ENCODE results near the gene NCK1.

NCK1 gene

GRCh38 chr3:136908297-136908696, 46.3 kb downstream of the NCK1 start:
- no peak for DNase-seq (ENCODE audit: low read depth)

DNA sequence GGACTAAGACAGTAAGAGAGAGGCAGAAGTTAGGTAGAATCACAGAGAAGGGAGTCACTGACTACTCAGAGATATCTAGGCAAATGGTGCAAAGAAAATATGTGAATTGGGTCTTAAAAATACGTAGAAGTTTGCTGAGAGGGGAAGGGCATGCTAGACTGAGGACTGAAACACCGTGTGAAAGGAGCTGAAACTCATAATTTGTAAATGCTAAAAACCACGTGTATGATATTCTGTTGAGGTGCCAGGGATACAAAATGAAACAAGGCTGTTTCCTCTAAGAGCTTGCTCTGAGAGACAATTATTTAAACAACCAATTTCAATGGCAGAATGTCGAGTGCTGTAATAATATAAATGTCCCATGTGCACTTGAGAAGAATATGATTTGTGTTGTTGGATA, 47.2 kb downstream of the NCK1 start:
- no peak for DNase-seq (ENCODE audit: low read depth)

DNA sequence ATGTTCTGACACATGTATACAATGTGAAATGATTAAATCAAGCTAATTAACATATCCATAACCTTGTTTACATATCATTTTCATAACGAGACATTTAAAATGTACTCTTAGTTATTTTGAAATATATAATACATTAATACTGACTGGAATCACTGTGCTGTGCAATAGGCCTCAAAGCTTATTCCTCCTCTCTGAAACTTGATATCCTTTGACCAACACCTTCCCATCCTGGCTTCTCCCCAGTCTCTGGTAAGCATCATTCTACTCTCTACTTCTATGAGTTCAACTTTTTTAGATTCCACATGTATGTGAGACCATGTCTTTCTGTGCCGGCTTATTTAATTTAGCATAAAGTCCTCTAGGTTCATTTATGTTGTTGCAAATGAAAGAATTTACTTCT, 48.7 kb downstream of the NCK1 start:
- no peak for DNase-seq (ENCODE audit: low read depth)

GRCh38 chr3:136913168-136913567, 51.2 kb downstream of the NCK1 start:
- no peak for DNase-seq (ENCODE audit: low read depth)

DNA sequence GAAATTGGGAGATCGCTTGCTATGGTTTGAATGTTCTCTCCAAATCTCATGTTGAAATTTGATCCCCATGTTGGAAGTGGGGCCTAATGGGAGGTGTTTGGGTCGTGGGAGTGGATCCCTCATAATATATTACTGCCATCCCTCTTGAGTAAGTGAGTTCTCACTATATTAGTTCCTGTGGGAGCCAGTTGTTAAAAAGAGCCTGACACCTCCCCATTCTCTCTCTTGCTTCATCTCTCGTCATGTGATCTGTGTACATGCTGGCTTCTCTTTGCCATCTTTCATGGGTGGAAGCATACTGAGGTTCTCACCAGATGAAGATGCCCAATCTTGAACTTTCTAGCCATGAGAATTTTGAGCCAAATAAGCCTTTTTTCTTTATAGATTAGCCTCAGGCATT, 52.7 kb downstream of the NCK1 start:
- no peak for DNase-seq (ENCODE audit: low read depth)

GRCh38 chr3:136916223-136916622, 54.2 kb downstream of the NCK1 start:
- no peak for DNase-seq (ENCODE audit: low read depth)

DNA sequence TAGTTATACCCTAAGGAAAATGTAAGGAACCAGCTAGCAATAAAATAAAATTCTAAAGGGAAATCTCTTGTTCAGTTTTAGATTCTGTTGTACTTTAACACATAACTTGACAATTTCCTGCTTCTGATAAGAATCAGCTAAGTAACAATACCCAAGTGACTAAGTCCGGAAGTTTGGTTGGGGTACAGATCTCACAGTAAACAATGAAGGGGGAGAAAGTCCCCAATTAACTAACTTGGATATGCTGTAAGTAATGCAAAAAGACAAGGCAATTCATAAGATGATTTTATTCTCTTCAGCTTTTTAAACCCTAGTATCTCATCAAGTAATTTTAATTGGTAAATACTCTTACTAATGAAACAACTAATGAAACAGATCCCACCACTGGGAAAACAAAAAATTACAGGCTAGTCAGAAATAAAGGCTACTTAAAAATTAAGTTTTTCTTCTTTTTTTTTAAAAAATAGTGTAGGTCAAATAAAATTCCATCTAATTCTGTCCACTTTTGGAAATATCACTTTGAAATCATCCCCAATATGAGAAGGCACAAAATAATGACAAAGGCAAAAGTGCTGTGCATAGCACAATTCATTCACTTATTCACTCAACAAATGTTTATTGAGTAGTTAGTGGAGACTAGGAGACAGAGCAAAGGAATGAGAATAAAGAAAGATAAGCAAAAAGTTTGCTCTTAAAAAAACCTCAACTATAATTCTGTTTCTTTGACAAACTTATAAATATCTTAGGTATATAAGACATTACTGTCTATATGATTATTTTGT, 58.0 kb downstream of the NCK1 start:
- no peak for DNase-seq (ENCODE audit: low read depth)

DNA sequence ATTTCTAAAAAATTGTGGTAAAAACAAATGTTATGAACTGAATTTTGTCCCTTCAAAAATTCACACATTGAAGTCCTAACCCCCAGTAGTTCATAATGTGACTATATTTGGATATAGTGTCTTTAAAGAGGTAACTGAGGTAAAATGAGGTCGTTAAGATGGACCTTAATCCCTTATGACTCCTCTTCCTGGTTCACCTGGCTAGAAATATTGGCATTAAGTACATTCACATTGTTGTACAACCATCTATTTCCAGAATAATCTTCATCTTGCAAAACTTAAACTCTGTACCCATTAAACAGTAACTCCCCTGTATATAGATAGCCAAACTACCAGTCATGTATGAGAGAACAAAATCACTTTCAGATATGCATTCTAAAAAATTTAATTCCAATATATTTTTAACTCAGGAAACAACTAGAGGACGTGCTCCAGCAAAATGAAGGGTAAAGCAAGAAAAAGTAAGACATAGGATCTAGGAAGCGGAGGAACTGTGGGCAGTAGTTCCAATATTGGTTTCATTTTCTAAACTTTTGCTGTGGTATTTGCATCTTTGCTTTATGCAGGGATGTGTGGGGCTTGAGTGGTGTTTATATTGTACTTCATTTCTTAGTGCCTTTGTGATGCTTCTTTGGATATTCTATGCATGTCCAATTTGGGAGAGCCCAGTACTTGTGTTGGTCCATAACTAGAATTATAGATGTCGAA, 59.0 kb downstream of the NCK1 start:
- DNase-seq (ENCODE audit: low read depth): no peak

- no peak for DNase-seq (ENCODE audit: low read depth)
Observed at GRCh38 chr3:136925425-136926190, 63.6 kb downstream of the NCK1 start.

- DNase-seq (ENCODE audit: low read depth): no peak
Observed at GRCh38 chr3:136928240-136928639, 66.2 kb downstream of the NCK1 start.

- no peak for DNase-seq (ENCODE audit: low read depth)
Observed at GRCh38 chr3:136929977-136930670, 68.1 kb downstream of the NCK1 start.

DNA sequence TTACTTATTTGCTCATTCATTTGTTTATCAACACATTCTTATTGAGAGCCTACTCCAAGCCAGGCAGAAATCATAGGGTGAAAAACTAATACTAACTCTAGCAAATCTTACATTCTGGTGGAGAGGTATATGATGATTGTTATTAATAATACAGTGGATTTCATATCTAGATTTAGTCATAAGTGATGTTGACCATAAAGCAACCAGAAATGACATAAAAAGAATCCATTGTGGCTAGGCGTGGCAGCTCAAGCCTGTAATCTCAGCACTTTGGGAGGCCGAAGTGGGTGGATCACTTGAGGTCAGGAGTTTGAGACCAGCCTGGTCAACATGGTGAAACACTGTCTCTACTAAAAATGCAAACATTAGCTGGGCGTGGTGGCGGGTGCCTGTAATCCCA, 69.6 kb downstream of the NCK1 start:
- no peak for DNase-seq (ENCODE audit: low read depth)

GRCh38 chr3:136932523-136932922, 70.5 kb downstream of the NCK1 start:
- DNase-seq (ENCODE audit: low read depth): no peak

- DNase-seq (ENCODE audit: low read depth): no peak
Observed at GRCh38 chr3:136932978-136933772, 71.2 kb downstream of the NCK1 start.

DNA sequence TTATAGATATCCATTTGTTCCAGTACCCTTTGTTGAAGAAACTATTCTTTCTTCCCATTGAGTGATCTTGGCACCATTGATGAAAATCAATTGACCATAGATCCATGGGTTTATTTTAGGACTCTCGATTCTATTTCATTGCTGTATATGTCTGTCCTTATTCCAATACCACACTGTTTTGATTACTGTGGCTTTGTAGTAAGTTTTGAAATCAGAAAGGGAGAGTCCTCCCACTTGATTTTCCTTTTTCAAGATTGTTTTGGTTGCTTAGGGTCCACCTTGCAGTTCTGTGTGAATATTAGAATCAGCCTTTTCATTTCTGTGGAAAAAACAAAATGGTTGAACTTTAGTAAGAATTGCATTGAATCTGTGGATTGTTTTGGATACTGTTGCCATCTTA, 75.2 kb downstream of the NCK1 start:
- no peak for DNase-seq (ENCODE audit: low read depth)

DNA sequence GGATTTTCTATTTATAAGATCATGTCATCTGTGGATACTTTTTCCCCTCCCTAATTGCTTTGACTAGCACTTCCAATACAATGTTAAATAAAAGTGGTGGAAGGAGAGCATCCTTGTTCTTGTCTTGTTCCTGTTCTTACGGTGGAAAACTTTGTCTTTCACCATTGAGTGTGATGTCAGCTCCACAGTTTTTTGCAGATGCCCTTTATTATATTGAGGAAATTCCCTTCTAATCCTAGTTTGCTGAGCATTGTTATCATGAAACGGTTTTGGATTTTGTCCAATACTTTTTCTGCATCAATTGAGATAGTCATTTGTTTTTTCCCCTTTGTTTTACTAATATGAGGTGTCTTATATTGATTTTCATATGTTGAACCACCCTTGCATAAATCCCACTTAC, 75.8 kb downstream of the NCK1 start:
- no peak for DNase-seq (ENCODE audit: low read depth)

- no peak for DNase-seq (ENCODE audit: low read depth)
Observed at GRCh38 chr3:136938334-136938733, 76.3 kb downstream of the NCK1 start.

GRCh38 chr3:136939489-136939888, 77.5 kb downstream of the NCK1 start:
- no peak for DNase-seq (ENCODE audit: low read depth)

- DNase-seq (ENCODE audit: low read depth): no peak
Observed at GRCh38 chr3:136942803-136943202, 80.8 kb downstream of the NCK1 start.

- DNase-seq (ENCODE audit: low read depth): no peak
Observed at GRCh38 chr3:136943436-136943835, 81.4 kb downstream of the NCK1 start.

GRCh38 chr3:136946978-136947377, 85.0 kb downstream of the NCK1 start:
- DNase-seq (ENCODE audit: low read depth): no peak

- DNase-seq (ENCODE audit: low read depth): no peak
Observed at GRCh38 chr3:136947477-136947876, 85.5 kb downstream of the NCK1 start.
